Lung (tissue), 12 donors: Measurements from ENCODE around the gene PPP1R15A. TPM values are rescaled to one million over a fixed set of nuclear protein-coding genes. Genes with fewer than 3 reads are reported as not detected.

Experiments
- ATAC-seq: fragments of 200-7000 bp; cut with Tn5 transposase; one replicate; pipeline ENCODE4 v1.9.1; 2020; ENCODE audit warnings: moderate number of reproducible peaks; ENCODE audit not compliant: insufficient read depth, low FRiP score
- DNase-seq, 3 donors: peaks; one replicate each; pipeline ENCODE4 v3.0.0-alpha.2; 2013 to 2017
- H3K27ac ChIP-seq, 2 donors: one replicate each; pipeline ENCODE4 v1.5.1; 2013; ENCODE audit warnings: mild to moderate bottlenecking in 2 of 2, moderate library complexity in 2 of 2, control low read depth in 1 of 2, inconsistent platforms in 1 of 2, low read depth in 1 of 2, low read length in 1 of 2
- H3K27me3 ChIP-seq, 3 donors: one replicate each; pipeline ENCODE4 v1.5.1; 2013; ENCODE audit warnings: low read length in 2 of 3; ENCODE audit not compliant: control insufficient read depth in 3 of 3, insufficient read depth in 3 of 3
- H3K36me3 ChIP-seq, 4 donors: one replicate each; pipeline ENCODE4 v1.5.1; 2013; ENCODE audit warnings: low read length in 4 of 4, mild to moderate bottlenecking in 1 of 4, moderate library complexity in 1 of 4; ENCODE audit not compliant: control insufficient read depth in 4 of 4, insufficient read depth in 4 of 4
- H3K4me1 ChIP-seq, 5 donors: one replicate each; pipeline ENCODE4 v1.5.1; 2013; ENCODE audit warnings: low read length in 5 of 5, mild to moderate bottlenecking in 2 of 5, moderate library complexity in 1 of 5; ENCODE audit not compliant: control insufficient read depth in 5 of 5, insufficient read depth in 5 of 5
- H3K4me3 ChIP-seq: one replicate; pipeline ENCODE4 v1.5.1; 2013; ENCODE audit warnings: mild to moderate bottlenecking, control low read depth, moderate library complexity
- H3K9ac ChIP-seq, 2 donors: one replicate each; pipeline ENCODE4 v1.5.1; 2013; ENCODE audit warnings: low read length in 2 of 2, control low read depth in 1 of 2; ENCODE audit not compliant: insufficient read depth in 1 of 2
- H3K9me3 ChIP-seq, 4 donors: one replicate each; pipeline ENCODE4 v1.5.1; 2013; ENCODE audit warnings: low read length in 3 of 4, mild to moderate bottlenecking in 1 of 4, moderate library complexity in 1 of 4; ENCODE audit not compliant: control insufficient read depth in 4 of 4, insufficient read depth in 3 of 4
- CTCF ChIP-seq: IDR thresholded peaks from 2 replicates; pipeline ENCODE4 v1.5.1; 2012; ENCODE audit warnings: mild to moderate bottlenecking; ENCODE audit errors: control extremely low read depth, extremely low read depth
- WGBS, 2 donors: extraction: QIAGEN DNeasy Blood & Tissue Kit; methylation state at CpG; one replicate each; pipeline ENCODE4 v1.1.7; 2013; 5-methylcytosine and 5-hydroxymethylcytosine counted together
- polyA plus RNA-seq, 2 donors: library from polyadenylated mRNA; stranded (reverse); fragments of 200-250 nt; gene quantifications; one replicate each; pipeline ENCODE4 v1.2.1, GENCODE V29; 2013
- total RNA-seq, 2 donors: library from RNA; depleted of rRNA in 1 of 2; stranded (reverse); fragments of >200 nt in 1 of 2; gene quantifications; one replicate each; pipeline ENCODE4 v1.2.1, GENCODE V29; 2014 to 2021
- donor health status: control.
- donor health status: control.
- donor health status: Bipolar disorder and iron deficiency.
- donor health status: healthy.
- donor health status: DM: yes; HTN: yes; CAD: no.

PPP1R15A gene
- total and polyA plus RNA-seq, 4 donors = 101 to 208 (median 153) TPM

GRCh38 chr19:48830088-48830487 lies 42.1 kb upstream of the PPP1R15A start:
- TF ChIP-seq CTCF = no peak
- WGBS, 2 donors = 79 to 83% methylated on average over 9 of the region's 9 CpGs
- no peaks in the 10 kb centered on the region for H3K27me3 ChIP-seq
- DNase-seq (no peak), ATAC-seq (no peak)
- no peak overlapping the region for H3K27ac ChIP-seq
- no peaks in the 10 kb centered on the region for H3K4me1 ChIP-seq
- H3K9ac ChIP-seq = no peak overlapping the region
- no peaks in the 10 kb centered on the region for H3K9me3 ChIP-seq
- no peak overlapping the region for H3K4me3 ChIP-seq
- peaks cover 0 to 12% (median 0%) of the 10 kb centered on the region in 4 donors for H3K36me3 ChIP-seq

GRCh38 chr19:48830965-48831364 lies 41.3 kb upstream of the PPP1R15A start:
- no peak overlapping the region for H3K9ac ChIP-seq
- DNase-seq (no peak), ATAC-seq (no peak)
- peaks cover 0 to 4% (median 0%) of the 10 kb centered on the region in 5 donors for H3K4me1 ChIP-seq
- H3K9me3 ChIP-seq = no peaks in the 10 kb centered on the region
- no peaks in the 10 kb centered on the region for H3K27me3 ChIP-seq
- peaks cover 0 to 12% (median 0%) of the 10 kb centered on the region in 4 donors for H3K36me3 ChIP-seq
- no peak overlapping the region for H3K4me3 ChIP-seq
- no peak overlapping the region for H3K27ac ChIP-seq
- WGBS, 2 donors = 92 to 96% methylated on average over 4 of the region's 4 CpGs
- no peak for TF ChIP-seq CTCF

- no peak overlapping the region for H3K4me3 ChIP-seq
- no peaks in the 10 kb centered on the region for H3K9me3 ChIP-seq
- TF ChIP-seq CTCF = no peak
- H3K9ac ChIP-seq = no peak overlapping the region
- H3K4me1 ChIP-seq = peaks cover 0 to 18% (median 0%) of the 10 kb centered on the region in 5 donors
- H3K27me3 ChIP-seq = no peaks in the 10 kb centered on the region
- H3K36me3 ChIP-seq = peaks cover 0 to 12% (median 0%) of the 10 kb centered on the region in 4 donors
- DNase-seq (no peak), ATAC-seq (no peak)
- no peak overlapping the region for H3K27ac ChIP-seq
- WGBS, 2 donors = 66 to 76% methylated on average over 5 of the region's 5 CpGs
Measured at GRCh38 chr19:48833049-48833448, 39.2 kb upstream of the PPP1R15A start.

- H3K36me3 ChIP-seq = peaks cover 0 to 11% (median 0%) of the 10 kb centered on the region in 4 donors
- no peak overlapping the region for H3K4me3 ChIP-seq
- H3K27ac ChIP-seq = no peak overlapping the region
- 83 to 84% methylated on average over 5 of the region's 5 CpGs for WGBS, 2 donors
- H3K9ac ChIP-seq = no peak overlapping the region
- peaks cover 0 to 18% (median 0%) of the 10 kb centered on the region in 5 donors for H3K4me1 ChIP-seq
- TF ChIP-seq CTCF = no peak
- no peaks in the 10 kb centered on the region for H3K27me3 ChIP-seq
- ATAC-seq = no peak
- no peaks in the 10 kb centered on the region for H3K9me3 ChIP-seq
- no peak for DNase-seq
Measured at GRCh38 chr19:48833977-48834376, 38.2 kb upstream of the PPP1R15A start.
